MCF 10A (cell line): Measurements from ENCODE around the gene PIEZO2. TPM values are rescaled to one million over a fixed set of nuclear protein-coding genes. Genes with fewer than 3 reads are reported as not detected.

ENCODE experiments used
- BruUV-seq: library from RNA; stranded (reverse); fragments of 400-500 nt; replicated peaks from 2 replicates; lab custom pipeline; 2021; lab: Mats Ljungman, UMichigan
- CTCF ChIA-PET: fragments of 300-600 bp; sonication (Branson Sonifier 250); formaldehyde crosslinking; extraction: SDS; loops from one replicate; lab custom pipeline; 2021; ENCODE audit warnings: antibody characterized with exemption, inconsistent platforms; lab: Yijun Ruan, JAX
- POLR2A ChIA-PET: fragments of 300-600, 350-650 bp; sonication (Branson Sonifier 250); formaldehyde crosslinking; extraction: SDS; loops from one replicate; lab custom pipeline; 2020; ENCODE audit warnings: antibody characterized with exemption, inconsistent platforms; lab: Yijun Ruan, JAX
- DNase-seq: peaks from one replicate; pipeline ENCODE4 v3.0.0-alpha.2; 2018; ENCODE audit not compliant: unreplicated experiment
- H3K27ac Mint-ChIP-seq: one replicate; pipeline ENCODE4 v1.8.0; 2022; ENCODE audit warnings: mild to moderate bottlenecking, low read depth, mixed read lengths; ENCODE audit not compliant: unreplicated experiment
- H3K27me3 Mint-ChIP-seq: one replicate; pipeline ENCODE4 v1.8.0; 2022; ENCODE audit warnings: mixed read lengths; ENCODE audit not compliant: insufficient read depth, unreplicated experiment
- H3K36me3 Mint-ChIP-seq: one replicate; pipeline ENCODE4 v1.8.0; 2022; ENCODE audit warnings: mild to moderate bottlenecking, moderate library complexity, mixed read lengths; ENCODE audit not compliant: insufficient read depth, unreplicated experiment
- H3K4me1 Mint-ChIP-seq: one replicate; pipeline ENCODE4 v1.8.0; 2022; ENCODE audit warnings: mixed read lengths; ENCODE audit not compliant: insufficient read depth, unreplicated experiment
- H3K4me3 Mint-ChIP-seq: one replicate; pipeline ENCODE4 v1.8.0; 2022; ENCODE audit warnings: mild to moderate bottlenecking, moderate library complexity, mixed read lengths; ENCODE audit not compliant: unreplicated experiment
- H3K9me3 Mint-ChIP-seq: one replicate; pipeline ENCODE4 v1.8.0; 2022; ENCODE audit warnings: mixed read lengths; ENCODE audit not compliant: unreplicated experiment
- CTCF ChIP-seq: fragments of 200-600 bp; IDR thresholded peaks from one replicate; pipeline ENCODE4 v1.8.0; 2022; ENCODE audit warnings: antibody characterized with exemption, mild to moderate bottlenecking; ENCODE audit not compliant: unreplicated experiment
- intact Hi-C: fragments of 100-400 bp; cut with micrococcal nuclease; formaldehyde crosslinking; loops from 2 replicates; pipeline ENCODE4 v1.14.1; 2022
- total RNA-seq: library from RNA; stranded (reverse); gene quantifications from 2 replicates; pipeline ENCODE4 v1.2.3, GENCODE V29; 2022

The PIEZO2 gene
- total RNA-seq, 1 experiment from 2014 or later, result 0.49 TPM

- Mint-ChIP-seq H3K36me3 (no peaks in the 10 kb centered on the region), H3K27ac (no peak overlapping the region), H3K9me3 (no peaks in the 10 kb centered on the region), H3K27me3 (no peaks in the 10 kb centered on the region), H3K4me3 (no peak overlapping the region), H3K4me1 (no peaks in the 10 kb centered on the region)
- ChIA-PET CTCF (interaction anchor here (0.7 kb wide), 1 partner anchor 17 kb away, joined by 3 read pairs; no protein-coding TSS in a partner anchor), POLR2A (no interaction called here)
- no TSS peak for BruUV-seq
- DNase-seq, result no peak
- no peak for TF ChIP-seq CTCF
- intact Hi-C loops, result no loop called here
Observed at GRCh38 chr18:10759241-10759640, 390.1 kb downstream of the PIEZO2 start.

GRCh38 chr18:10757946-10758345 is 391.4 kb downstream of the PIEZO2 start:
- no peak for DNase-seq
- Mint-ChIP-seq H3K27ac (no peak overlapping the region), H3K36me3 (no peaks in the 10 kb centered on the region), H3K4me3 (no peak overlapping the region), H3K27me3 (no peaks in the 10 kb centered on the region), H3K9me3 (no peaks in the 10 kb centered on the region), H3K4me1 (no peaks in the 10 kb centered on the region)
- ChIA-PET CTCF (interaction anchor here (0.6 to 0.7 kb wide), 2 partner anchors 13 to 30 kb away, joined by 3 read pairs; no protein-coding TSS in a partner anchor), POLR2A (no interaction called here)
- no peak for TF ChIP-seq CTCF
- BruUV-seq, result no TSS peak
- intact Hi-C loops, result no loop called here

GRCh38 chr18:10757349-10757748 is 392.0 kb downstream of the PIEZO2 start:
- H3K27ac Mint-ChIP-seq, result no peak overlapping the region
- no peaks in the 10 kb centered on the region for H3K27me3 Mint-ChIP-seq
- no peaks in the 10 kb centered on the region for H3K9me3 Mint-ChIP-seq
- TF ChIP-seq CTCF, result no peak
- ChIA-PET CTCF (interaction anchor here (0.6 to 0.7 kb wide), 2 partner anchors 14 to 383 kb away, joined by 3 read pairs; no protein-coding TSS in a partner anchor), POLR2A (no interaction called here)
- no TSS peak for BruUV-seq
- no peaks in the 10 kb centered on the region for H3K36me3 Mint-ChIP-seq
- DNase-seq, result no peak
- no peaks in the 10 kb centered on the region for H3K4me1 Mint-ChIP-seq
- intact Hi-C loops, result no loop called here
- H3K4me3 Mint-ChIP-seq, result no peak overlapping the region

GRCh38 chr18:10755855-10756254 is 393.5 kb downstream of the PIEZO2 start:
- Mint-ChIP-seq H3K4me3 (no peak overlapping the region), H3K27ac (no peak overlapping the region), H3K27me3 (no peaks in the 10 kb centered on the region), H3K4me1 (peaks cover under 1% of the 10 kb centered on the region), H3K9me3 (no peaks in the 10 kb centered on the region), H3K36me3 (no peaks in the 10 kb centered on the region)
- CTCF ChIA-PET, result no interaction called here
- no peak for TF ChIP-seq CTCF
- DNase-seq, result no peak
- intact Hi-C loops, result no loop called here
- no TSS peak for BruUV-seq
- POLR2A ChIA-PET, result interaction anchor here (0.6 to 1.1 kb wide), 2 partner anchors 14 to 330 kb away, joined by 3 read pairs; no protein-coding TSS in a partner anchor
